Measurements from ENCODE around the gene PPIL4.
"Not testable (repeated sequence)": the region's sequence is repeated elsewhere in the genome, so short reads cannot be mapped to it uniquely, and the experiment has no call there.

Gene PPIL4

DNA sequence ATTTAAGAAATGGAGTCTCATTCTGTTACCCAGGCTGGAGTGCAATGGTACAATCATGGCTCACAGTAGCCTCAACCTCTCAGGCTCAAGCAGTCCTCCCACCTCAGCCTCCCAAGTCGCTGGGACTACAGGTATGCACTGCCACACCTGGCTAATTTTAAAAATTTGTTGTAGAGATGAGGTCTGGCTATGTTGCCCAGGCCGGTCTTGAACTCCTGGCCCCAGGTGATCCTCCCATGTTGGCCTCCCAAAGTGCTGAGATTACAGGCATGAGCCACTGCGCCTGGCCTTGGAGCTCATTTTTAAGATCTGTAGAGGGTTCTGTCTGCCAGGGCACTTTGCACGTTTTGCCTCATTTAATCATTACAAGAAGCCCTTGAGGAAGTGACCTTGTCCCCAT, 78.6 kb downstream of the PPIL4 start:
- no peak overlapping the region for H3K4me3 ChIP-seq (ENCODE audit: low read depth, low read length)
- TF ChIP-seq, protein P1, sequence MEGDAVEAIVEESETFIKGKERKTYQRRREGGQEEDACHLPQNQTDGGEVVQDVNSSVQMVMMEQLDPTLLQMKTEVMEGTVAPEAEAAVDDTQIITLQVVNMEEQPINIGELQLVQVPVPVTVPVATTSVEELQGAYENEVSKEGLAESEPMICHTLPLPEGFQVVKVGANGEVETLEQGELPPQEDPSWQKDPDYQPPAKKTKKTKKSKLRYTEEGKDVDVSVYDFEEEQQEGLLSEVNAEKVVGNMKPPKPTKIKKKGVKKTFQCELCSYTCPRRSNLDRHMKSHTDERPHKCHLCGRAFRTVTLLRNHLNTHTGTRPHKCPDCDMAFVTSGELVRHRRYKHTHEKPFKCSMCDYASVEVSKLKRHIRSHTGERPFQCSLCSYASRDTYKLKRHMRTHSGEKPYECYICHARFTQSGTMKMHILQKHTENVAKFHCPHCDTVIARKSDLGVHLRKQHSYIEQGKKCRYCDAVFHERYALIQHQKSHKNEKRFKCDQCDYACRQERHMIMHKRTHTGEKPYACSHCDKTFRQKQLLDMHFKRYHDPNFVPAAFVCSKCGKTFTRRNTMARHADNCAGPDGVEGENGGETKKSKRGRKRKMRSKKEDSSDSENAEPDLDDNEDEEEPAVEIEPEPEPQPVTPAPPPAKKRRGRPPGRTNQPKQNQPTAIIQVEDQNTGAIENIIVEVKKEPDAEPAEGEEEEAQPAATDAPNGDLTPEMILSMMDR (IDR thresholded peaks at IDR 0.05; ENCODE audit: borderline replicate concordance, insufficient read depth, low read depth, low read length) = no peak

DNA sequence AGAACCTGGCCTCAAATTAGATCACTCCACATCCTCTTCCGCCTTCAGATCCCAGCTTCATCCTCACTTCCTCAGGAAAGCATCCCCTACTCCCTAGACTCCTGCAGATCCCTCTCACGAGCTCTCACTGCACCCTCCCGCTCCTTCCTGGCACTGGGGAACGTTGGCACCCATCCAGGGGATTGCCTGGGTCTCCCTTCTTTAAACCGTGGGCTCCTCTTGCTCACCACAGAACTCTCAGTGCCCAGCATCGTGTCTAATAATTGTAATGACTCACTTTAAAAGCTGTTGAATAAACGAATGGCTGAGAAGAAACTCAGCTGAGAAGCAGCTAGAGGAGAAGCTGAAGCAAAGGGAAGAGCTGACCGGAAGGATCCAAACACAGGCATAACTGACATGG, 81.4 kb downstream of the PPIL4 start:
- TF ChIP-seq, protein P1 (IDR thresholded peaks at IDR 0.05; ENCODE audit: borderline replicate concordance, insufficient read depth, low read depth, low read length) = no peak

DNA sequence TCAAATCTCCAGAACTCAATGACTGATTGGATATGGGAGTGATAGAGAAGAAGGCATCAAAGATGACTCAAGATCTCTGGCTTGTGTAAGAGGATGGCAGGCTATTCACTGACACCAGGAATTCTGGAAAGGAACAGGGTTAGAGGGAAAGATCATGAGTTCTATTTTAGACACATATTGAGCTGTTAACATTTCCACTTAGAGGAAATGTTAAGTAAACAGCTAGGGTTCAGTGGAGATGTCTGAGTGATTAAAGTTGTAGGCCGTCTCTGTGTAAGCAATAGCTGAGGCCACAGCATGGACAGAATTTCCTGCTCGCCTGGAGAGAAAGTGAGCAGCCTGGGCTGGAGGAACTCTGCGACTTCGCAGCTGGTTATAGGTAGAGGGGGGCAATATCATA, 82.1 kb downstream of the PPIL4 start:
- TF ChIP-seq, protein P1 (IDR thresholded peaks at IDR 0.05; ENCODE audit: borderline replicate concordance, insufficient read depth, low read depth, low read length) = no peak
- no peak overlapping the region for H3K4me3 ChIP-seq (ENCODE audit: low read depth, low read length)

More for the DNA sequence above, 81.4 kb downstream of the PPIL4 start:
- H3K4me3 ChIP-seq (ENCODE audit: low read depth, low read length) = no peak overlapping the region

DNA sequence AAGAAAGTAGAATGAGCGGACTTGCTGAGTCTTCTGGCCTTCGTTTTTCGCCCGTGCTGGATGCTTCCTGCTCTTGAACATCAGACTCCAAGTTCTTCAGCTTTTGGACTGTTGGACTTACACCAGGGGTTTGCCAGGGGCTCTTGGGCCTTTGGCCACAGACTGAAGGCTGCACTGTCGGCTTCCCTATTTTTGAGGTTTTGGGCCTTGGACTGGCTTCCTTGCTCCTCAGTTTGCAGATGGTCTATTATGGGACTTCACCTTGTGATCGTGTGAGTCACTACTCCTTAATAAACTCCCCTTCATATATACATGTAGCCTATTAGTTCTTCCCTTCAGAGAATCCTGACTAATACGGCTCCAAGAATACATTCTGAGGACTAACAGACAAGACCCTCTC, 83.1 kb downstream of the PPIL4 start:
- not testable (repeated sequence) for H3K4me3 ChIP-seq (ENCODE audit: low read depth, low read length)

DNA sequence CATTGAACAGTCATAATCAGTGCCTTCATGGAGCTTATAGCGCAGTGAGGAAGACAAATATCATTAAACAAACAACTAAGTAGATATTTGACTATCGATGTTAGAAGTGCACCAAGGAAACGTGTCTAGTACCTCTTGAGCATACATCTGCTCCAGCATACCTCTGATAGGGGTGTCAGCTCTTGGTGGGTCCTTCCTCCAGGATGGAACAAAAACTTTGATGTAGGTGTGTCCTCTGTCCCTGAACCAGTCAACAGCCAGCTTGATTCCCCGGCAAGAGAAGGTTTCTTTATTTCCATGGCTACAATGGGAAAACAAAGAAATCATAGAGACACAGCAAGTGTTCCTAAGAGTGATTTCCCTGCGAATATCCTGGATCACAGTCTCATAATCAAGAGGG, 84.2 kb downstream of the PPIL4 start:
- TF ChIP-seq, protein P1 (IDR thresholded peaks at IDR 0.05; ENCODE audit: borderline replicate concordance, insufficient read depth, low read depth, low read length) = no peak
- no peak overlapping the region for H3K4me3 ChIP-seq (ENCODE audit: low read depth, low read length)

DNA sequence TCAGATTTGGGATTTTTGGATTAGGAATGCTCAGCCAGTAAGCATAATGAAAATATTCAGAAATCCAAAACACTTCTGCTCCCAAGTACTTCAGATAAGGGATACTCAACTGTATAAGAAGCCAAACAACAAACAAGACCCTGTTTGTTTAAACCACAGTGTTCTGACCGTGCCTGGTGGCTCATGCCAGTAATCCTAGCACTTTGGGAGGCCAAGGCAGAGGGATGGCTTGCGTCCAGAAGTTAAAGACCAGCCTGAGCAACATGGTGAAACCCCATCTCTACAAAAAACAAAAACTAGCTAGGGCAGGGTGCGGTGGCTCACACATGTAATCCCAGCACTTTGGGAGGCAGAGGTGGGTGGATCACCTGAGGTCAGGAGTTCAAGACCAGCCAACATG, 85.6 kb downstream of the PPIL4 start:
- not testable (repeated sequence) for H3K4me3 ChIP-seq (ENCODE audit: low read depth, low read length)

DNA sequence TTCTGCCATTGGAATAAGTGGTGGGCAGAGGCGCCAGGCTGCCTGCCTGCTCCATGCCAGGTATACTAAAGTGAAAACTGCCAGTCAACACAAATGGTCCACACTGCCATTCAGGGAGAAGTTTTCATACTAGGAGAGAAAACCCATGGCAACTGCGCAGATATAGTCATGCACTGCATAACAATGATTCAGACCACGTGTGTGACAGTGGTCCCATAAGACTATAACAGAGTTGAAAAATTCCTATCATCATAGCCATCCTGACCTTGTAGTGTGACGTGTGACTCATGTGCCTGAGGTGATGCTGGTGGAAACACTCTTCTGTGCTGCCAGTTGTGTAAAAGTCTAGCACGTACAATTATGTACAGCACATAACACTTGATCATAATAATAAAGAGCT, 86.1 kb downstream of the PPIL4 start:
- H3K4me3 ChIP-seq (ENCODE audit: low read depth, low read length) = no peak overlapping the region
- TF ChIP-seq, protein P1 (IDR thresholded peaks at IDR 0.05; ENCODE audit: borderline replicate concordance, insufficient read depth, low read depth, low read length) = no peak

DNA sequence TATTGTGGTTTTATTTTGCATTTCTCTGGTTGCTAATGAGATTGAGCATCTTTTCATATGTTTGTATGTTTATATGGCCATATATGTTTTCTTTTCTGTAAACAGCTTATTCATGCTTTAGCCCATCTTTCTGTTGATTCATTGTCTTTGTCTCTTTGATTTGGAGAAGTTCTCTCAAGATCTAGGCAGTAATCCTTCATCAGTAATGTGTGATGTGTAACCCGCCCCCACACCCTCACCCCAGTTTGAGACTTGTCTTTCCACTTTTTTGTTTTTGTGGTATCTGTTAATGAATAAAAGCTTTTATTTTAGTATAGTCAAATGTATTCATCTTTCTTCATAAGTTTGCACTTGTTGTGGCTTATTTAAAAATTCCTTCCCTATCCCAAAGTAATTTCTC, 87.0 kb downstream of the PPIL4 start:
- TF ChIP-seq, protein P1 (IDR thresholded peaks at IDR 0.05; ENCODE audit: borderline replicate concordance, insufficient read depth, low read depth, low read length) = no peak
- no peak overlapping the region for H3K4me3 ChIP-seq (ENCODE audit: low read depth, low read length)
